Measurements from ENCODE around the gene ATG12.
"Not testable (repeated sequence)": the region's sequence is repeated elsewhere in the genome, so short reads cannot be mapped to it uniquely, and the experiment has no call there.

The ATG12 gene

DNA sequence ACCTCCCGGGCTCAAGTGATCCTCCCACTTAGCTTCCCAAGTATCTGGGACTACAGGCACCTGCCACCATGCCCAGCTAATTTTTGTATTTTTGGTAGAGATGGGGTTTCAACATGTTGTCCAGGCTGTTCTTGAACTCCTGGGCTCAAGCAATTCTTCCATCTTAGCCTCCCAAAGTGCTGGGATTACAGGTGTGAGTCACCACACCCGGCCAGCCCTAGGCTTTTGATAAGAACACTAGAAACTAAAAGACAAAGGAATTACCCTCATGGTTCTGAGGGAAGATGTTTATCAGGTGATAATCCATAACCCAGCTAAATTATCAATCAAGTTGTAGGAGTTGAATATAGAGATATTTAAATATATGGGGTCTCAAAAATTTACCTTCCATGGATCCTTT, 33.3 kb downstream of the ATG12 start:
- DNase-seq (ENCODE audit: low read depth in 2 of 3, low spot score in 1 of 3), result not testable (repeated sequence)

DNA sequence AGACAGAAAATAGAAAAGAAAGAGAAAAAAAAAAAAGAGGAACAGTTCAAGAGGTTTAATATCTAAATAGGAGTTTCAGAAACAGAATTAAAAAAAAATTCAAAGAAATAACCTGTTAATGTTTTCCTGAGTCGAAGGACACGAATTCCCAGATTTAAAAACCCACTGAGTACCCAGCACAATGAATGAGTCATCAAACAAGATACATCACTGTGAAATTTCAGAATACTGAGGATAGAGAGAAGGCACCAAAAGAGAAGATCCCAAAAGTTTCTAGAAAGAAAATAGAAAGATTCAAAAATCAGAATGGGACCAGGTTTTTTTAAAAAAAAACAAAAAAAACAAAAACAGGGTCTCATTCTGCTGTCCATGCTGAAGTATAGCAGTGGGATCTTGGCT, 33.7 kb downstream of the ATG12 start:
- no peak for DNase-seq (ENCODE audit: low read depth in 2 of 3, low spot score in 1 of 3)

GRCh38 chr5:115806986-115807653, 34.2 kb downstream of the ATG12 start:
- DNase-seq (ENCODE audit: low read depth in 2 of 3, low spot score in 1 of 3), result no peak

DNA sequence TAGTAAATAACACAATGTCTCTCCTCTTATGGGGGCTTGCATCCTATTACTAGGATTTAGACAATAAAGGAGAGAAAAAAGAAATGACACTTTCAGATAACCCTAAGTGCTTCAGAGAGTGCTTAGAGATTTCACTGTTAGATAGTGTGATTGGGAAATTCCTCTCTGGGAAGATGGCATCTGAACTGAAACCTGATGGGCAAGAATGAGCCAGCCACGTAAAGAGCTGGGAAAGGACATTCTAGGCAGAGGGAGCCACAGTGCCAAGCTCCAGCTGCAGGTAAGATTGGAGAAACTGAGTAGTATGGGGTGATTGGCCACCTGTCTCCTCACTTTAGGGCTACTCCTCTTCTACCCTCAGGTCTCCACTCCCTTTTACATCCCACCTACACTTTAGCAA, 39.4 kb downstream of the ATG12 start:
- DNase-seq (ENCODE audit: low read depth in 2 of 3, low spot score in 1 of 3), result no peak

- DNase-seq (ENCODE audit: low read depth in 2 of 3, low spot score in 1 of 3), result no peak
These were observed 40.2 kb downstream of the ATG12 start for GRCh38 chr5:115801152-115801551.

- DNase-seq (ENCODE audit: low read depth in 2 of 3, low spot score in 1 of 3), result no peak
These were observed 41.3 kb downstream of the ATG12 start for GRCh38 chr5:115800108-115800507.

- no peak for DNase-seq (ENCODE audit: low read depth in 2 of 3, low spot score in 1 of 3)
These were observed 43.1 kb downstream of the ATG12 start for GRCh38 chr5:115798252-115798651.

DNA sequence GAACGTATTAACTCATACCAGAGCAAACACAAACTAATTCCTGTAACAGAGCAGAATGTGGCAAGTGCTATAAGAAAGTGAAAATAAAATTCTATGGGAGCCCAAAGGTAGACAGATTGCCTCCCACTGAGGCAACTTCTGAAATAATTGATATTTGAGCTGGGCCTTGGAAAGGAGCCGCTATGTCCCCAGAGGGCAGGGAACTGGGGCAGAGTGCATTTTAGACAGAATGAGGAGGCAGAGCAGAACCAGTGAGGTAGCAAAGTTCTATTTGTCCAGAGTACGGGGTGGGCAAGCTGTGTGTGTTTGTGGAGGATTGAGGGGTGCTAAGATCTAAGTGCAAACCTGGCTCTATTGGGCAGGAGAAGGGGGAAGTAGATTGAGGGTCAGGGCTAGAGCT, 44.7 kb downstream of the ATG12 start:
- no peak for DNase-seq (ENCODE audit: low read depth in 2 of 3, low spot score in 1 of 3)

DNA sequence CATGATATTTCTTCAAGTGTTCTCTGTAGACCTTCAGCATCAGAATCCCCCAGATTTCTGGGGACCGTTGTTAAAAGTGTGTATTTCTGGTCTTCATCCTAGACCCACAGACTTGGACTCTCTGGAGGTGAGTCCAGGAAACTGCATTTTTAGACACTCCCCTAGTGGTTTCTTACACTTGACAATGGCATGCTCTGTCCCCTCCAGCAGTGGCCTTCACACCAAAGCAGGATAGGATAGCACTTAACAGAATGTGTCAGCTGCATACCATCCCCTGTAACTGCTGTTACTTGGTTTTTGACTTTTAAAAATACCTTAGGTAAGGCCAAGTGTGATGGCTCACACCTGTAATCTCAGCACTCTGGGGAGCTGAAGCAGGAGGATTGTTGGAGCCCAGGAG, 45.7 kb downstream of the ATG12 start:
- no peak for DNase-seq (ENCODE audit: low read depth in 2 of 3, low spot score in 1 of 3)

- no peak for DNase-seq (ENCODE audit: low read depth in 2 of 3, low spot score in 1 of 3)
These were observed 52.9 kb downstream of the ATG12 start for GRCh38 chr5:115788440-115788839.

DNA sequence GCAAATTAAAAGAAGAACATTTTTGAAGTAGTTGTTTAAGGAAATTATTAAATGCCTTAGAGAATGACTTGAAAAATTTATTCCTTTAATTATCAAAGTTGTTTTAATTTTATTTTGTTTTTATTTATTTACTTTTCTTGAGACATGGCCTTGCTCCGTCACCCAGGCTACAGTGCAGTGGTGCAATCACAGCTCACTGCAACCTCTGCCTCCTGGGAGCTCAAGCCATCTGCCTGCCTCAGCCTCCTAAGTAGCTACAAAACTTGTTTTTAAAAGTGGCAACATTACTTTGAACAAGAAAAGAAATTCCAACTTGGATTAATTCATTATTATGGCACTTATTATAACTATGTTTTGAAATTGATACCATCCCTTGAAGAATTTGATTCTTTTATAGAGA, 53.9 kb downstream of the ATG12 start:
- no peak for DNase-seq (ENCODE audit: low read depth in 2 of 3, low spot score in 1 of 3)

GRCh38 chr5:115785381-115786065, 55.8 kb downstream of the ATG12 start:
- DNase-seq (ENCODE audit: low read depth in 2 of 3, low spot score in 1 of 3), result no peak

DNA sequence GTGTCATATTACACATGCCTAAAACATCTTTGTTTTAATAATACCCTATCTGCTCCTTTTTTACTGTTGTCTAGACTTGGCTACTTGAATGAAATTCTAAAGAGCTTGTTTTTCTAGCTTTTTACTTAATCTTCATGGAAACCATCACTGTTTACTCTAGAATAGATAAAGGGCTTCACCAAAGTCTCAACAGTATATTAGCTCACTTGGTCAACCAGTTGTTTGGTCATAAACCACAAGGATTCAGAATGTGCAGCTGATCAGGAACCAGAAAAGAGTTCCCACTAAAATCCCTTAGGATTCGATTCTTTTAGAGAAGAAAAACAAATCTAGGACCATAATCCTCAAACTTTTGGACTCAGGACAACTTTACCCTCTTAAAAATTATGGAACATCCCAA, 62.9 kb downstream of the ATG12 start:
- DNase-seq (ENCODE audit: low read depth in 2 of 3, low spot score in 1 of 3), result no peak

Measured in stimulated activated CD4-positive, alpha-beta T cell treated with anti-CD3 and anti-CD28 coated beads, Interleukin-12 subunit alpha, Interleukin-12 subunit beta, amount 100 ng/mL, for 48 hours (primary cell).